HCEC 1CT (cell line): Measurements from ENCODE around the gene TMEM108.

Experiments used
- DNase-seq: peaks from one replicate; pipeline ENCODE4 v3.0.0-alpha.2; 2017

Gene TMEM108

GRCh38 chr3:133364704-133365103 is 326.5 kb downstream of the TMEM108 start:
- no peak for DNase-seq

- no peak for DNase-seq
These were observed 328.7 kb downstream of the TMEM108 start for GRCh38 chr3:133366921-133367320.

GRCh38 chr3:133367403-133367802 is 329.2 kb downstream of the TMEM108 start:
- no peak for DNase-seq

- DNase-seq: no peak
These were observed 329.8 kb downstream of the TMEM108 start for GRCh38 chr3:133367956-133368355.

GRCh38 chr3:133368371-133369067 is 330.3 kb downstream of the TMEM108 start:
- DNase-seq: no peak

- no peak for DNase-seq
These were observed 330.9 kb downstream of the TMEM108 start for GRCh38 chr3:133369068-133369440.

- no peak for DNase-seq
These were observed 333.0 kb downstream of the TMEM108 start for GRCh38 chr3:133371181-133371580.

- DNase-seq: no peak
These were observed 333.5 kb downstream of the TMEM108 start for GRCh38 chr3:133371676-133372075.

GRCh38 chr3:133374708-133375402 is 336.7 kb downstream of the TMEM108 start:
- DNase-seq: no peak

GRCh38 chr3:133375403-133375745 is 337.2 kb downstream of the TMEM108 start:
- DNase-seq: no peak

GRCh38 chr3:133376810-133377209 is 338.6 kb downstream of the TMEM108 start:
- DNase-seq: no peak

- DNase-seq: peak; percentile 32
These were observed 339.2 kb downstream of the TMEM108 start for GRCh38 chr3:133377396-133377795.

- DNase-seq: no peak
These were observed 341.7 kb downstream of the TMEM108 start for GRCh38 chr3:133379926-133380325.

- no peak for DNase-seq
These were observed 342.5 kb downstream of the TMEM108 start for GRCh38 chr3:133380481-133381225.

- no peak for DNase-seq
These were observed 343.3 kb downstream of the TMEM108 start for GRCh38 chr3:133381346-133382109.

- no peak for DNase-seq
These were observed 345.0 kb downstream of the TMEM108 start for GRCh38 chr3:133383175-133383574.

- no peak for DNase-seq
These were observed 345.6 kb downstream of the TMEM108 start for GRCh38 chr3:133383741-133384140.

GRCh38 chr3:133384331-133385027 is 346.3 kb downstream of the TMEM108 start:
- peak; percentile 6 for DNase-seq

GRCh38 chr3:133386876-133387275 is 348.7 kb downstream of the TMEM108 start:
- no peak for DNase-seq

- DNase-seq: no peak
These were observed 349.1 kb downstream of the TMEM108 start for GRCh38 chr3:133387341-133387740.

- DNase-seq: no peak
These were observed 350.7 kb downstream of the TMEM108 start for GRCh38 chr3:133388696-133389395.

GRCh38 chr3:133390715-133391114 is 352.5 kb downstream of the TMEM108 start:
- DNase-seq: no peak
